Measurements from ENCODE around the gene DDX42. TPM values are rescaled to one million over a fixed set of nuclear protein-coding genes. Genes with fewer than 3 reads are reported as not detected.

Gene DDX42
- total and polyA plus RNA-seq, 9 of the 15 experiments (the other 6 are each of a cell fraction or from before 2014, with no cell fraction given), result 16.5 to 149 (median 87.6) TPM

DNA sequence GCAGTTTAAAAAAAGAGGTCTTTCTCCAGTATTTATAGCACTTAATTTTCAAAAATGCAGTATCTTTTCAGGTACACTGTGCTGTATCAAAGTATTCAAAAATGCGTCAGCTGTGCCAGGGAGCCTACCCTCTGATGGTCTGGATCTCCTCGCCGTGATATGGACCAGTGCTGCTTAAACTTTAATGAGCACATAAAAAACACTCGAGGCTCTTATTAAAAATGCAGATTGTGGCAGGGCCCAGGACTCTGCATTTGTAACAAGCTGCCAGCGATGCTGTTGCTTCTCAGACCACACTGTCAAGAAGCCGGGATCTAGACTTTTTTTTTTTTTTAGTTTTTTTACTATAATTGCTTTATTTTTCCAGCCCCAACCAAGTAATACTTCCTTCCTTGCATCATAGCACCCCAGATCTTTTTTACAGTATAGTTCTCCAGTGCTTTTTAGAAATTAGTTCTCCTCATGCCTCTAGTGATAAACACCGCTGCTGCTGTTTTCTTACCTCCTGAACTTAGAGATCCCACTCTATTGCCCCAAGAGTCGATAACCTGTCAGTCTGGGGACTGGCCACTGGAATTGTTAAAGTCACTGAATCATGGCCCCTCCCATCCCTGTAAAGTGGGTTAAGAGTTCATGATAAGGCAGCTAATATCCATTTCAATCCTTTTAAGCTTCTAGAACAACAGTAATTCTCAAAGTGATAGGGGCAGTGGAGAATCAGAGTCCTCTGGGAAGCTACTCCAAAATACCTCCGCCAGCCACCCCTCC lies 70.1 kb downstream of the DDX42 start (continued):
- TF ChIP-seq, protein P1, sequence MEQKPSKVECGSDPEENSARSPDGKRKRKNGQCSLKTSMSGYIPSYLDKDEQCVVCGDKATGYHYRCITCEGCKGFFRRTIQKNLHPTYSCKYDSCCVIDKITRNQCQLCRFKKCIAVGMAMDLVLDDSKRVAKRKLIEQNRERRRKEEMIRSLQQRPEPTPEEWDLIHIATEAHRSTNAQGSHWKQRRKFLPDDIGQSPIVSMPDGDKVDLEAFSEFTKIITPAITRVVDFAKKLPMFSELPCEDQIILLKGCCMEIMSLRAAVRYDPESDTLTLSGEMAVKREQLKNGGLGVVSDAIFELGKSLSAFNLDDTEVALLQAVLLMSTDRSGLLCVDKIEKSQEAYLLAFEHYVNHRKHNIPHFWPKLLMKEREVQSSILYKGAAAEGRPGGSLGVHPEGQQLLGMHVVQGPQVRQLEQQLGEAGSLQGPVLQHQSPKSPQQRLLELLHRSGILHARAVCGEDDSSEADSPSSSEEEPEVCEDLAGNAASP (IDR thresholded peaks at IDR 0.05), result no peak
- no peak for TF ChIP-seq L3MBTL2 (IDR thresholded peaks at IDR 0.05)
- TF ChIP-seq ZNF184 (CRISPR knock-in tag; IDR thresholded peaks at IDR 0.05), result no peak
- TF ChIP-seq EGR1 (conservative IDR thresholded peaks at IDR 0.05), result no peak
- 0 out of 4 replicates have a peak, but pooled peaks have one; percentile 27 to 35 for TF ChIP-seq FOXK2 (conservative IDR thresholded peaks at IDR 0.05 in 1 of 2, IDR thresholded peaks at IDR 0.05 in 1 of 2; ENCODE audit: low read depth in 2 of 2)
- no peak for TF ChIP-seq RBM15 (IDR thresholded peaks at IDR 0.05; ENCODE audit: insufficient read depth, low read length)
- TF ChIP-seq ZNF174 (CRISPR knock-in tag; IDR thresholded peaks at IDR 0.05), result no peak
- TF ChIP-seq, protein P2, sequence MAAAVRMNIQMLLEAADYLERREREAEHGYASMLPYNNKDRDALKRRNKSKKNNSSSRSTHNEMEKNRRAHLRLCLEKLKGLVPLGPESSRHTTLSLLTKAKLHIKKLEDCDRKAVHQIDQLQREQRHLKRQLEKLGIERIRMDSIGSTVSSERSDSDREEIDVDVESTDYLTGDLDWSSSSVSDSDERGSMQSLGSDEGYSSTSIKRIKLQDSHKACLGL (CRISPR knock-in tag; IDR thresholded peaks at IDR 0.05; ENCODE audit: borderline replicate concordance, poor library complexity, severe bottlenecking), result no peak
- TF ChIP-seq, protein P3, sequence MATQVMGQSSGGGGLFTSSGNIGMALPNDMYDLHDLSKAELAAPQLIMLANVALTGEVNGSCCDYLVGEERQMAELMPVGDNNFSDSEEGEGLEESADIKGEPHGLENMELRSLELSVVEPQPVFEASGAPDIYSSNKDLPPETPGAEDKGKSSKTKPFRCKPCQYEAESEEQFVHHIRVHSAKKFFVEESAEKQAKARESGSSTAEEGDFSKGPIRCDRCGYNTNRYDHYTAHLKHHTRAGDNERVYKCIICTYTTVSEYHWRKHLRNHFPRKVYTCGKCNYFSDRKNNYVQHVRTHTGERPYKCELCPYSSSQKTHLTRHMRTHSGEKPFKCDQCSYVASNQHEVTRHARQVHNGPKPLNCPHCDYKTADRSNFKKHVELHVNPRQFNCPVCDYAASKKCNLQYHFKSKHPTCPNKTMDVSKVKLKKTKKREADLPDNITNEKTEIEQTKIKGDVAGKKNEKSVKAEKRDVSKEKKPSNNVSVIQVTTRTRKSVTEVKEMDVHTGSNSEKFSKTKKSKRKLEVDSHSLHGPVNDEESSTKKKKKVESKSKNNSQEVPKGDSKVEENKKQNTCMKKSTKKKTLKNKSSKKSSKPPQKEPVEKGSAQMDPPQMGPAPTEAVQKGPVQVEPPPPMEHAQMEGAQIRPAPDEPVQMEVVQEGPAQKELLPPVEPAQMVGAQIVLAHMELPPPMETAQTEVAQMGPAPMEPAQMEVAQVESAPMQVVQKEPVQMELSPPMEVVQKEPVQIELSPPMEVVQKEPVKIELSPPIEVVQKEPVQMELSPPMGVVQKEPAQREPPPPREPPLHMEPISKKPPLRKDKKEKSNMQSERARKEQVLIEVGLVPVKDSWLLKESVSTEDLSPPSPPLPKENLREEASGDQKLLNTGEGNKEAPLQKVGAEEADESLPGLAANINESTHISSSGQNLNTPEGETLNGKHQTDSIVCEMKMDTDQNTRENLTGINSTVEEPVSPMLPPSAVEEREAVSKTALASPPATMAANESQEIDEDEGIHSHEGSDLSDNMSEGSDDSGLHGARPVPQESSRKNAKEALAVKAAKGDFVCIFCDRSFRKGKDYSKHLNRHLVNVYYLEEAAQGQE (IDR thresholded peaks at IDR 0.05; ENCODE audit: borderline replicate concordance), result no peak
- TF ChIP-seq, protein P3 (CRISPR knock-in tag; IDR thresholded peaks at IDR 0.05; ENCODE audit: low read depth), result no peak
- TF ChIP-seq ZKSCAN1 (IDR thresholded peaks at IDR 0.05; ENCODE audit: low read depth, low read length), result no peak
- TF ChIP-seq ZNF830 (CRISPR knock-in tag; IDR thresholded peaks at IDR 0.05), result no peak
- TF ChIP-seq KDM2B (CRISPR knock-in tag; IDR thresholded peaks at IDR 0.05), result no peak
- TF ChIP-seq DACH1 (IDR thresholded peaks at IDR 0.05; ENCODE audit: partially characterized antibody), result no peak
- 0 out of 2 replicates have a peak, but pooled peaks have one; percentile 9 for TF ChIP-seq POLR2A (conservative IDR thresholded peaks at IDR 0.05)
- TF ChIP-seq MBD2 (IDR thresholded peaks at IDR 0.05; ENCODE audit: borderline replicate concordance, low read depth), result no peak
- no peak for TF ChIP-seq RBM14 (IDR thresholded peaks at IDR 0.05; ENCODE audit: borderline replicate concordance, insufficient read depth, low read depth, low read length)
- TF ChIP-seq TBP (optimal IDR thresholded peaks at IDR 0.05; ENCODE audit: low read depth, low read length), result peak; percentile 32
- no peak for TF ChIP-seq CREB1 (IDR thresholded peaks at IDR 0.05)
- no peak for TF ChIP-seq CREB1 (CRISPR knock-in tag; IDR thresholded peaks at IDR 0.05)
- no peak for TF ChIP-seq STAG1 (CRISPR knock-in tag; IDR thresholded peaks at IDR 0.05; ENCODE audit: borderline replicate concordance)
